Measurements from ENCODE around the gene PHKB.
"Not testable (repeated sequence)": the region's sequence is repeated elsewhere in the genome, so short reads cannot be mapped to it uniquely, and the experiment has no call there.

The PHKB gene

DNA sequence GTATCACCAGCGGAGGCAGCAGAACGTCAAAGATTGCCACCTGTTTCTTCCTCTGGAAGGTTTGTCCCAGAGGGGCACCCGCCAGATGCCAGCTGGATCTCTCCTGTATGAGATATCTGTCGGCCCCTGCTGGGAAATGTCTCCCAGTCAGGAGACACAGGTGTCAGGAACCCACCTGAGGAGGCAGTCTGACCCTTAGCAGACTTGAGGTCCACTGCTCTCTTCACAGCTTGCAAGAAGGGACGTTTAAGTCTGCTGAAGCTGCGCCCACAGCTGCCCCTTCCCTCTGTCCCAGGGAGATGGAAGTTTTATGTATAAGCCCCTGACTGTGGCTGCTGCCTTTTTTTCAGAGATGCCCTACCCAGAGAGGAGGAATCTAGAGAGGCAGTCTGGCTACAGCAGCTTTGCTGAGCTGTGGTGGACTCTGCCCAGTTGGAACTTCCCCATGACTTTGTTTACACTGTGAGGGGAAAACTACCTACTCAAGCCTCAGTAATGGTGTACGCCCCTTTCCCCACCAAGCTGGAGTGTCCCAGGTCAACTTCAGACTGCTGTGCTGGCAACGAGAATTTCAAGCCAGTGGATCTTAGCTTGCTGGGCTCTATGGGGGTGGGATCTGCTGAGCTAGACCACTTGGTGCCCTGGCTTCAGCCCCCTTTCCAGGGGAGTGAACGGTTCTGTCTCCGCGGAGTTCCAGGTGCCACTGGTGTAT is 92.9 kb downstream of the PHKB start:
- Histone ChIP-seq H3K4me1 (no peaks in the 10 kb centered on the region), H3K9ac (no peak overlapping the region), H3K27me3 (no peaks in the 10 kb centered on the region), H4K20me1 (no peaks in the 10 kb centered on the region), H3K4me2 (no peak overlapping the region), H3K36me3 (peaks cover 48 to 69% (median 59%) of the 10 kb centered on the region in 11 experiments), H3K9me3 (replicated peaks in 1 of 11) (peaks cover 41 to 64% (median 53%) of the 10 kb centered on the region in 11 experiments), H3K4me3 (no peak overlapping the region), H3K27ac (no peak overlapping the region)
- no peak for TF ChIP-seq Cebpa-rat (IDR thresholded peaks at IDR 0.05)

DNA sequence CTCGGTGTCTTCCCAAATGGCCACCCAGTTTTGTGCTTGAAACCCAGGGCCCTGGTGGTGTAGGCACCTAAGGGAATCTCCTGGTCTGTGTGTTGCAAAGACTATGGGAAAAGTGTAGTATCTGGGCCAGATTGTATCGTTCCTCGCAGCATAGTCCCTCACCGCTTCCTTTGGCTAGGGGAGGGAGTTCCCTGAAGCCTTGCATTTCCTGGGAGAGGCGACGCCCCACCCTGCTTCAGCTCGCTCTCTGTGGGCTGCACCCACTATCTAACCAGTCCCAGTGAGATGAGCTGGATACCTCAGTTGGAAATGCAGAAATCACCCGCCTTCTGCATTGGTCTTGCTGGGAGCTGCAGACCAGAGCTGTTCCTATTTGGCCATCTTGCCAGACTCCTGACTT is 93.5 kb downstream of the PHKB start:
- H3K4me2 ChIP-seq, H3K9ac ChIP-seq, H3K27me3 ChIP-seq, H3K27ac ChIP-seq, H3K4me1 ChIP-seq, H4K20me1 ChIP-seq, H3K4me3 ChIP-seq: not testable (repeated sequence)
- H3K9me3 ChIP-seq (replicated peaks in 1 of 11): peaks cover 38 to 59% (median 49%) of the 10 kb centered on the region in 11 experiments
- H3K36me3 ChIP-seq: peaks cover 42 to 64% (median 54%) of the 10 kb centered on the region in 11 experiments

DNA sequence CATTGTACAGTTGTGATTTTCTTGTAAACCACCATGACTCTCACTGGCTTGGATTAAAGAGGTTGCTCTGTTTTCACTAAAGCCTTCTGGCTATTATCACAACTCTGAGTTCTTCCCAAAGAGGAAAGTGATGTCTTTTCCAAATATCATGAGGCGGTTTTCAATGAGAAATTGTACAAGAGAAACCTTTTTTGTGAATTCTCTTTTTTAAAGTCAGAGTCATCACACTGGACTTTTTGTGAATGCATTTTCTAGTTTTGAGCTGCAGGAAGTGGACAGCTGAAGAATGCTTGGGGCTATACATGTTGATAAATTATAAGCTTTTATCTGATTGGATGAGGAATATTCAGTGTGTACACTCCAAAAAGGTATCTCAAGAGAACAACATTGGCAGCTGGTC is 100.2 kb downstream of the PHKB start:
- no peak overlapping the region for H3K9ac ChIP-seq
- TF ChIP-seq Cebpa-rat (IDR thresholded peaks at IDR 0.05): no peak
- no peaks in the 10 kb centered on the region for H3K27me3 ChIP-seq
- H3K4me1 ChIP-seq: peaks cover 16 to 48% (median 22%) of the 10 kb centered on the region in 10 experiments
- no peak overlapping the region for H3K27ac ChIP-seq
- no peak overlapping the region for H3K4me3 ChIP-seq
- H3K4me2 ChIP-seq: no peak overlapping the region; a peak in 1 of 22 replicates
- no peaks in the 10 kb centered on the region for H4K20me1 ChIP-seq
- peaks cover 5 to 38% (median 23%) of the 10 kb centered on the region in 11 experiments; a peak in 18 of 22 replicates for H3K36me3 ChIP-seq
- H3K9me3 ChIP-seq (replicated peaks in 1 of 11): peaks cover 1 to 30% (median 8%) of the 10 kb centered on the region in 11 experiments; a peak in 14 of 22 replicates

- H3K9ac ChIP-seq: no peak overlapping the region
- H3K27ac ChIP-seq: peak overlapping the region in 8 of 11 experiments; percentile 8 to 54 (median 41); a peak in 12 of 22 replicates
- H3K27me3 ChIP-seq: no peaks in the 10 kb centered on the region
- H3K4me3 ChIP-seq: no peak overlapping the region
- H3K4me1 ChIP-seq: peaks cover 16 to 59% (median 33%) of the 10 kb centered on the region in 10 experiments
- peaks cover 4 to 33% (median 12%) of the 10 kb centered on the region in 11 experiments; a peak in 15 of 22 replicates for H3K9me3 ChIP-seq (replicated peaks in 1 of 11)
- peaks cover 5 to 43% (median 24%) of the 10 kb centered on the region in 11 experiments; a peak in 18 of 22 replicates for H3K36me3 ChIP-seq
- peak overlapping the region in 3 of 11 experiments; percentile 16 to 90 (median 61); a peak in 5 of 22 replicates for H3K4me2 ChIP-seq
- no peak for TF ChIP-seq Cebpa-rat (IDR thresholded peaks at IDR 0.05)
- H4K20me1 ChIP-seq: no peaks in the 10 kb centered on the region
Measured at GRCh38 chr16:47562366-47562765, 101.2 kb downstream of the PHKB start.

DNA sequence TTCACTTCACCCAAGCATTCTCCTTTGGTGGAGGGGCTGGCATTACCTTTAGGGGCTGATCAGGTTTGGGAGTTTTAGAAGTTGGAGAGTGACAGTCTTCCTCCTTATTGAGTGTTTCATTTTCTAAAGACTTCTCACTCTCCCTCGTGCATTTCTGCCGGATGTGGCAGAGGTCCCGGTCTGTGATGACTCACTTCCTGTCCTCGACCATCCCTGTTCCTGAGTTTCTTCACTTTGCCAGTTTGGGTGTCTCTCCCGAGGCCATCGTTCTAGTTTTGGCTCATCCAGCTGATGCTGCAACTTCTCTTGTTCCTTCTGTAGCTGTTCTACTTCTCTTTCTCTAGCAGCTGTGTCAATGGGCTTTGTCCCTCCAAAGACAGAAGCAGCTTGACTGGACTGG is 104.3 kb downstream of the PHKB start:
- H3K9ac ChIP-seq: peak overlapping the region; percentile 60 to 77 (median 73); a peak in 21 of 22 replicates

DNA sequence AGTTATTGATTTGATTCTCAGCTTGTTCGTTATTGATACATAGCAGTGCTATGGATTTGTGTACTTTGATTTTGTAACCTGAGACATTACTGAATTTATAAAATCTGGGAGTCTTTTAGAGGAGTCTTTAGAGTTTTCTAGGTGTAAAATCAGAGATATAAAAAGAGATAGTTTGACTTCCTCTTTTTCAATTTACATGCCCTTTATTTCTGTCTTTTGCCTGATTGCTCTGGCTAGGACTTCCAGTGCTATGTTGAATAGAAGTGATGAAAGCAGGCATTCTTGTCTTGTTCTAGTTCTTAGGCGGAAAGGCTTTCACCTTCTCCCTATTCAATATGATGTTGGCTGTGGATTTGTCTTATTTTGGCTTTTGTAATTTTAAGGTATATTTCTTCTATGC is 106.2 kb downstream of the PHKB start:
- no peak overlapping the region for H3K9ac ChIP-seq

More for the DNA sequence above, 104.3 kb downstream of the PHKB start:
- Histone ChIP-seq H3K36me3 (peaks cover 5 to 54% (median 29%) of the 10 kb centered on the region in 11 experiments; a peak in 19 of 22 replicates), H4K20me1 (no peaks in the 10 kb centered on the region), H3K4me1 (peaks cover 16 to 84% (median 45%) of the 10 kb centered on the region in 10 experiments), H3K27me3 (no peaks in the 10 kb centered on the region), H3K27ac (peak overlapping the region; percentile 63 to 93 (median 88)), H3K4me3 (peak overlapping the region in 7 of 10 experiments; percentile 14 to 53 (median 28); a peak in 9 of 20 replicates), H3K9me3 (replicated peaks in 1 of 11) (peaks cover 14 to 52% (median 24%) of the 10 kb centered on the region in 11 experiments; a peak in 18 of 22 replicates), H3K4me2 (peak overlapping the region; percentile 47 to 90 (median 81))
- TF ChIP-seq Cebpa-rat (IDR thresholded peaks at IDR 0.05): peak; percentile 13 to 85 (median 62); a peak in 15 of 22 replicates

DNA sequence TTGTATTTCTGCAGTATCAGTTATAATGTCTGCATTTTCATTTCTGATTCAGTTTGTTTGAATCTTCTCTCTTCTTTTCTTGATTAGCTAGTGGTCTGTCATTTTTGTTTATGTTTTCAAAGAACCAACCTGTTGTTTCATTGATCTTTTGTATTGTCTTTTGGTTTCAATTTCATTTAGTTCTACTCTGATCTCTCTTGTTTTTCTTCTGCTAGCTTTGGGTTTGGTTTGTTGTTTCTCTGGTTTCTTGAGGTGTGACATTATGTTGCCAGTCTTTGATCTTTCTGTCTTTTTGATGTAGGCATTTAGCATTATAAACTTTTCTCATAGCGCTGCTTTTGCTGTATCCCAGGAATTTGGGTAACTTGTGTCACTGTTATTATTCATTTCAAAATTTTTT is 107.2 kb downstream of the PHKB start:
- no peak overlapping the region for H3K9ac ChIP-seq
- H4K20me1 ChIP-seq: no peaks in the 10 kb centered on the region; a peak in 1 of 22 replicates
- H3K4me2 ChIP-seq: peak overlapping the region in 4 of 11 experiments; percentile 77 to 90 (median 83); a peak in 6 of 22 replicates
- no peak for TF ChIP-seq Cebpa-rat (IDR thresholded peaks at IDR 0.05)
- no peak overlapping the region for H3K4me3 ChIP-seq
- H3K27me3 ChIP-seq: no peaks in the 10 kb centered on the region
- peaks cover 19 to 53% (median 32%) of the 10 kb centered on the region in 11 experiments; a peak in 20 of 22 replicates for H3K36me3 ChIP-seq
- H3K4me1 ChIP-seq: peaks cover 26 to 74% (median 57%) of the 10 kb centered on the region in 10 experiments
- peaks cover 4 to 65% (median 33%) of the 10 kb centered on the region in 11 experiments; a peak in 20 of 22 replicates for H3K9me3 ChIP-seq (replicated peaks in 1 of 11)
- peak overlapping the region in 3 of 11 experiments; percentile 6 to 87 (median 87); a peak in 5 of 22 replicates for H3K27ac ChIP-seq

More for the DNA sequence above, 106.2 kb downstream of the PHKB start:
- Histone ChIP-seq H3K27ac (peak overlapping the region in 10 of 11 experiments; percentile 82 to 93 (median 88); a peak in 18 of 22 replicates), H3K27me3 (no peaks in the 10 kb centered on the region), H3K9me3 (replicated peaks in 1 of 11) (peaks cover 4 to 65% (median 27%) of the 10 kb centered on the region in 11 experiments; a peak in 19 of 22 replicates), H3K4me3 (no peak overlapping the region), H3K4me2 (peak overlapping the region in 8 of 11 experiments; percentile 73 to 90 (median 82); a peak in 13 of 22 replicates), H3K4me1 (peaks cover 26 to 79% (median 55%) of the 10 kb centered on the region in 10 experiments), H4K20me1 (no peaks in the 10 kb centered on the region; a peak in 1 of 22 replicates), H3K36me3 (peaks cover 11 to 54% (median 31%) of the 10 kb centered on the region in 11 experiments; a peak in 21 of 22 replicates)
- no peak for TF ChIP-seq Cebpa-rat (IDR thresholded peaks at IDR 0.05)

DNA sequence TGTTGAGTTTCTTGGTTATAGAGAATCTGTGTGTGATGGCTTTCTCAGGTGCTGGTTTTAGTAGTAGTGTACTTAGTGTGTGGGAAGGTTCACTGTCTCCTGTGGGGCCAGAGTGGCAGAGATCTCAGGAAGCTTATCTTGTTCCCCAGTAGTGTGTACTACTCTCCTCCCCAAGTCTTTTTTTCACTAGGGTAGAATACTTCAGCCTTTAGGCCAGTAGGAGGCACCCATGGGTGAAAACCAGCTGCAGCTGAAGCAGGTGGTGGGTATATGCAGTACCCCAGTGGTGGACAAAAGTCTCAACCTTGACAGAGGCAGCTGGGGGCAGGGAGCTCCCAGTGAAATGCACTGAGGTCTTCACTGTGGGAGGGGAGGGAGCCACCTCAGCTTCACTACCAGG is 109.9 kb downstream of the PHKB start:
- no peak overlapping the region for H3K4me3 ChIP-seq
- TF ChIP-seq Cebpa-rat (IDR thresholded peaks at IDR 0.05): no peak
- peaks cover 23 to 68% (median 43%) of the 10 kb centered on the region in 11 experiments; a peak in 21 of 22 replicates for H3K36me3 ChIP-seq
- no peak overlapping the region for H3K9ac ChIP-seq
- H4K20me1 ChIP-seq: no peaks in the 10 kb centered on the region; a peak in 1 of 22 replicates
- H3K4me2 ChIP-seq: peak overlapping the region in 10 of 11 experiments; percentile 14 to 60 (median 36); a peak in 15 of 22 replicates
- H3K4me1 ChIP-seq: peaks cover 11 to 67% (median 49%) of the 10 kb centered on the region in 10 experiments
- H3K27me3 ChIP-seq: no peaks in the 10 kb centered on the region
- H3K27ac ChIP-seq: peak overlapping the region in 5 of 11 experiments; percentile 2 to 25 (median 14); a peak in 2 of 22 replicates
- H3K9me3 ChIP-seq (replicated peaks in 1 of 11): peaks cover 4 to 68% (median 33%) of the 10 kb centered on the region in 11 experiments; a peak in 20 of 22 replicates
